ENCODE results near the gene POLR2A.

DNA sequence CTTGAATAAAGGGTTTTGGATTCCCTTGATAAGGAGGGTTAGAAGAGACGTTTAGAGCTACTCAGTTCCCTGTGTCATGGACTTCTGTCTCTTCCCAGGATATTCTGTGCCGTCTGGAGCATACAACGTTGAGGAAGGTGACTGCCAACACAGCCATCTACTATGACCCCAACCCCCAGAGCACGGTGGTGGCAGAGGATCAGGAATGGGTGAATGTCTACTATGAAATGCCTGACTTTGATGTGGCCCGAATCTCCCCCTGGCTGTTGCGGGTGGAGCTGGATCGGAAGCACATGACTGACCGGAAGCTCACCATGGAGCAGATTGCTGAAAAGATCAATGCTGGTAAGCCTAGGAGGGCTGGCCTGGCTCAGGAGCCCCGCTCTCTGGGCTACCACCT lies 24.7 kb downstream of the POLR2A start:
- TF ChIP-seq, protein P1, sequence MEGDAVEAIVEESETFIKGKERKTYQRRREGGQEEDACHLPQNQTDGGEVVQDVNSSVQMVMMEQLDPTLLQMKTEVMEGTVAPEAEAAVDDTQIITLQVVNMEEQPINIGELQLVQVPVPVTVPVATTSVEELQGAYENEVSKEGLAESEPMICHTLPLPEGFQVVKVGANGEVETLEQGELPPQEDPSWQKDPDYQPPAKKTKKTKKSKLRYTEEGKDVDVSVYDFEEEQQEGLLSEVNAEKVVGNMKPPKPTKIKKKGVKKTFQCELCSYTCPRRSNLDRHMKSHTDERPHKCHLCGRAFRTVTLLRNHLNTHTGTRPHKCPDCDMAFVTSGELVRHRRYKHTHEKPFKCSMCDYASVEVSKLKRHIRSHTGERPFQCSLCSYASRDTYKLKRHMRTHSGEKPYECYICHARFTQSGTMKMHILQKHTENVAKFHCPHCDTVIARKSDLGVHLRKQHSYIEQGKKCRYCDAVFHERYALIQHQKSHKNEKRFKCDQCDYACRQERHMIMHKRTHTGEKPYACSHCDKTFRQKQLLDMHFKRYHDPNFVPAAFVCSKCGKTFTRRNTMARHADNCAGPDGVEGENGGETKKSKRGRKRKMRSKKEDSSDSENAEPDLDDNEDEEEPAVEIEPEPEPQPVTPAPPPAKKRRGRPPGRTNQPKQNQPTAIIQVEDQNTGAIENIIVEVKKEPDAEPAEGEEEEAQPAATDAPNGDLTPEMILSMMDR (IDR thresholded peaks at IDR 0.05) = no peak
- TF ChIP-seq POLR2A (IDR thresholded peaks at IDR 0.05) = no peak

Measured in uterus (tissue), 2 donors.